ENCODE results near the gene COMT.
"Not testable (repeated sequence)": the region's sequence is repeated elsewhere in the genome, so short reads cannot be mapped to it uniquely, and the experiment has no call there.

Gene COMT

GRCh38 chr22:19929586-19930550 is 11.7 kb upstream of the COMT start:
- no peak for TF ChIP-seq CTCF (IDR thresholded peaks at IDR 0.05; ENCODE audit: low read depth, low read length)
- H3K4me3 ChIP-seq (ENCODE audit: low read depth, low read length): no peak overlapping the region
- DNase-seq (ENCODE audit: low read depth, low spot score): no peak
- in situ Hi-C loops (cut with HindIII; ENCODE audit: low sequenced_read_pairs): no loop called here

- H3K4me3 ChIP-seq (ENCODE audit: low read depth, low read length): no peak overlapping the region
- no peak for DNase-seq (ENCODE audit: low read depth, low spot score)
- in situ Hi-C loops (cut with HindIII; ENCODE audit: low sequenced_read_pairs): no loop called here
- TF ChIP-seq CTCF (IDR thresholded peaks at IDR 0.05; ENCODE audit: low read depth, low read length): no peak
Measured at GRCh38 chr22:19930551-19931486, 10.8 kb upstream of the COMT start.

- TF ChIP-seq CTCF (IDR thresholded peaks at IDR 0.05; ENCODE audit: low read depth, low read length): no peak
- no peak overlapping the region for H3K4me3 ChIP-seq (ENCODE audit: low read depth, low read length)
- in situ Hi-C loops (cut with HindIII; ENCODE audit: low sequenced_read_pairs): no loop called here
- no peak for DNase-seq (ENCODE audit: low read depth, low spot score)
Measured at GRCh38 chr22:19931514-19931913, 10.1 kb upstream of the COMT start.

GRCh38 chr22:19932367-19933206 is 9.0 kb upstream of the COMT start:
- DNase-seq (ENCODE audit: low read depth, low spot score): no peak
- no peak for TF ChIP-seq CTCF (IDR thresholded peaks at IDR 0.05; ENCODE audit: low read depth, low read length)
- in situ Hi-C loops (cut with HindIII; ENCODE audit: low sequenced_read_pairs): no loop called here
- H3K4me3 ChIP-seq (ENCODE audit: low read depth, low read length): no peak overlapping the region

GRCh38 chr22:19933341-19934241 is 8.0 kb upstream of the COMT start:
- H3K4me3 ChIP-seq (ENCODE audit: low read depth, low read length): no peak overlapping the region
- in situ Hi-C loops (cut with HindIII; ENCODE audit: low sequenced_read_pairs): no loop called here
- no peak for DNase-seq (ENCODE audit: low read depth, low spot score)
- no peak for TF ChIP-seq CTCF (IDR thresholded peaks at IDR 0.05; ENCODE audit: low read depth, low read length)

- DNase-seq (ENCODE audit: low read depth, low spot score); in situ Hi-C loops (cut with HindIII; ENCODE audit: low sequenced_read_pairs); H3K4me3 ChIP-seq (ENCODE audit: low read depth, low read length): not testable (repeated sequence)
Measured at GRCh38 chr22:19935123-19935718, 6.4 kb upstream of the COMT start.

All from astrocyte of the spinal cord (primary cell).